Measurements from ENCODE around the gene VPS50.
"Not testable (repeated sequence)": the region's sequence is repeated elsewhere in the genome, so short reads cannot be mapped to it uniquely, and the experiment has no call there.

VPS50 gene

GRCh38 chr7:93327006-93327633 lies 95.0 kb downstream of the VPS50 start:
- peak; percentile 1 for DNase-seq (ENCODE audit: insufficient read length, low spot score)
- FAIRE-seq, result no peak

- DNase-seq (ENCODE audit: insufficient read length, low spot score) (no peak), FAIRE-seq (no peak)
Measured at GRCh38 chr7:93331706-93332105, 99.5 kb downstream of the VPS50 start.

- FAIRE-seq (no peak), DNase-seq (ENCODE audit: insufficient read length, low spot score) (no peak)
Measured at GRCh38 chr7:93332172-93332571, 100.0 kb downstream of the VPS50 start.

- FAIRE-seq, result no peak
- DNase-seq (ENCODE audit: insufficient read length, low spot score), result no peak
Measured at GRCh38 chr7:93337052-93337451, 104.9 kb downstream of the VPS50 start.

GRCh38 chr7:93342178-93342577 lies 110.0 kb downstream of the VPS50 start:
- FAIRE-seq; DNase-seq (ENCODE audit: insufficient read length, low spot score): not testable (repeated sequence)

GRCh38 chr7:93350338-93350737 lies 118.2 kb downstream of the VPS50 start:
- FAIRE-seq, result no peak
- no peak for DNase-seq (ENCODE audit: insufficient read length, low spot score)

GRCh38 chr7:93352881-93353280 lies 120.7 kb downstream of the VPS50 start:
- no peak for FAIRE-seq
- no peak for DNase-seq (ENCODE audit: insufficient read length, low spot score)

GRCh38 chr7:93354815-93355214 lies 122.6 kb downstream of the VPS50 start:
- DNase-seq (ENCODE audit: insufficient read length, low spot score) (no peak), FAIRE-seq (no peak)

- DNase-seq (ENCODE audit: insufficient read length, low spot score), result no peak
- no peak for FAIRE-seq
Measured at GRCh38 chr7:93359520-93360198, 127.5 kb downstream of the VPS50 start.

- no peak for FAIRE-seq
- DNase-seq (ENCODE audit: insufficient read length, low spot score), result no peak
Measured at GRCh38 chr7:93361853-93362252, 129.7 kb downstream of the VPS50 start.

- DNase-seq (ENCODE audit: insufficient read length, low spot score), result no peak
- FAIRE-seq, result no peak
Measured at GRCh38 chr7:93364806-93365205, 132.6 kb downstream of the VPS50 start.

- FAIRE-seq, result no peak
Measured at GRCh38 chr7:93365341-93365740, 133.2 kb downstream of the VPS50 start.

GRCh38 chr7:93366816-93367215 lies 134.7 kb downstream of the VPS50 start:
- no peak for FAIRE-seq
- DNase-seq (ENCODE audit: insufficient read length, low spot score), result no peak

More at GRCh38 chr7:93365341-93365740, 133.2 kb downstream of the VPS50 start:
- no peak for DNase-seq (ENCODE audit: insufficient read length, low spot score)

GRCh38 chr7:93367254-93367653 lies 135.1 kb downstream of the VPS50 start:
- DNase-seq (ENCODE audit: insufficient read length, low spot score) (no peak), FAIRE-seq (no peak)

- not testable (repeated sequence) for FAIRE-seq; DNase-seq (ENCODE audit: insufficient read length, low spot score)
Measured at GRCh38 chr7:93370937-93371336, 138.8 kb downstream of the VPS50 start.

GRCh38 chr7:93373537-93373936 lies 141.4 kb downstream of the VPS50 start:
- DNase-seq (ENCODE audit: insufficient read length, low spot score) (no peak), FAIRE-seq (no peak)

- FAIRE-seq (no peak), DNase-seq (ENCODE audit: insufficient read length, low spot score) (peak; percentile 5)
Measured at GRCh38 chr7:93374345-93374940, 142.3 kb downstream of the VPS50 start.

- no peak for DNase-seq (ENCODE audit: insufficient read length, low spot score)
- no peak for FAIRE-seq
Measured at GRCh38 chr7:93375603-93376002, 143.4 kb downstream of the VPS50 start.

- no peak for FAIRE-seq
- DNase-seq (ENCODE audit: insufficient read length, low spot score), result no peak
Measured at GRCh38 chr7:93378131-93378760, 146.1 kb downstream of the VPS50 start.

- DNase-seq (ENCODE audit: insufficient read length, low spot score) (no peak), FAIRE-seq (no peak)
Measured at GRCh38 chr7:93382362-93382761, 150.2 kb downstream of the VPS50 start.

- DNase-seq (ENCODE audit: insufficient read length, low spot score), result no peak
- no peak for FAIRE-seq
Measured at GRCh38 chr7:93390660-93391059, 158.5 kb downstream of the VPS50 start.

- DNase-seq (ENCODE audit: insufficient read length, low spot score) (no peak), FAIRE-seq (no peak)
Measured at GRCh38 chr7:93392984-93393383, 160.8 kb downstream of the VPS50 start.
